IMR-90 (cell line): Measurements from ENCODE around the gene AQP12B.

Experiments
- FOS ChIP-seq: fragments of 150-350 bp; IDR thresholded peaks from 2 replicates; pipeline ENCODE4 v1.6.1; 2016; ENCODE audit warnings: low read depth, low read length
- MAZ ChIP-seq: IDR thresholded peaks from 2 replicates; pipeline ENCODE4 v1.6.1; 2012; ENCODE audit warnings: low read depth, mild to moderate bottlenecking, low read length, improper control_type of control experiment, moderate library complexity, borderline replicate concordance
- MXI1 ChIP-seq: IDR thresholded peaks from 2 replicates; pipeline ENCODE4 v1.6.1; 2012; ENCODE audit warnings: low read depth, mild to moderate bottlenecking, low read length, moderate library complexity, borderline replicate concordance
- POLR2A ChIP-seq: IDR thresholded peaks from 2 replicates; pipeline ENCODE4 v1.6.1; 2012; ENCODE audit warnings: mild to moderate bottlenecking, low read depth, low read length
- RAD21 ChIP-seq: IDR thresholded peaks from 2 replicates; pipeline ENCODE4 v1.6.1; 2012; ENCODE audit warnings: low read length, improper control_type of control experiment
- SMC3 ChIP-seq: fragments of 150-350 bp; IDR thresholded peaks from 2 replicates; pipeline ENCODE4 v1.6.1; 2016; ENCODE audit warnings: low read depth, mild to moderate bottlenecking, antibody characterized with exemption, low read length, moderate library complexity
- TF ChIP-seq, protein P1 (sequence below): conservative IDR thresholded peaks from 2 replicates; pipeline ENCODE4 v1.5.1; 2012; ENCODE audit warnings: mild to moderate bottlenecking, low read depth, low read length, improper control_type of control experiment
- TF ChIP-seq, protein P2 (sequence below): fragments of 150-350 bp; IDR thresholded peaks from 2 replicates; pipeline ENCODE4 v1.6.1; 2017; ENCODE audit warnings: mild to moderate bottlenecking, antibody characterized with exemption, low read length, low read depth

DNA sequence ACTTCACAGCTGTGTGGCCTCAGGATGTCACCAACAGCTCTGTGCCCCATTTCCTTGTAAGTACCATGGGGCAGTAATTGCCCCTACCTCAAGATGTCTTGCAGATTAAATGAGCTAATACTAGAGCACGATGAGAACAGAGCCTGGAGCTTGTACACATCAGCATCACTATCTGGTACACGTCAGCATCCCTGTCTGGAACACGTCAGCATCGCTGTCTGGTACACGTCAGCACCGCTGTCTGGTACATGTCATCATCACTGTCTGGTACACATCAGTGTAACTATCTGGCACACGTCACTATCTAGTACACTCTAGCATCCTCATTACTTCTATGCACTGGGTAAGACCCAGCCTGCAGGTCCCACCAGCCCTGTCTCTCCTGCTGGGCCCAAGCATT, 46.1 kb upstream of the AQP12B start:
- TF ChIP-seq, protein P1, sequence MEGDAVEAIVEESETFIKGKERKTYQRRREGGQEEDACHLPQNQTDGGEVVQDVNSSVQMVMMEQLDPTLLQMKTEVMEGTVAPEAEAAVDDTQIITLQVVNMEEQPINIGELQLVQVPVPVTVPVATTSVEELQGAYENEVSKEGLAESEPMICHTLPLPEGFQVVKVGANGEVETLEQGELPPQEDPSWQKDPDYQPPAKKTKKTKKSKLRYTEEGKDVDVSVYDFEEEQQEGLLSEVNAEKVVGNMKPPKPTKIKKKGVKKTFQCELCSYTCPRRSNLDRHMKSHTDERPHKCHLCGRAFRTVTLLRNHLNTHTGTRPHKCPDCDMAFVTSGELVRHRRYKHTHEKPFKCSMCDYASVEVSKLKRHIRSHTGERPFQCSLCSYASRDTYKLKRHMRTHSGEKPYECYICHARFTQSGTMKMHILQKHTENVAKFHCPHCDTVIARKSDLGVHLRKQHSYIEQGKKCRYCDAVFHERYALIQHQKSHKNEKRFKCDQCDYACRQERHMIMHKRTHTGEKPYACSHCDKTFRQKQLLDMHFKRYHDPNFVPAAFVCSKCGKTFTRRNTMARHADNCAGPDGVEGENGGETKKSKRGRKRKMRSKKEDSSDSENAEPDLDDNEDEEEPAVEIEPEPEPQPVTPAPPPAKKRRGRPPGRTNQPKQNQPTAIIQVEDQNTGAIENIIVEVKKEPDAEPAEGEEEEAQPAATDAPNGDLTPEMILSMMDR, result no peak
- TF ChIP-seq, protein P2, sequence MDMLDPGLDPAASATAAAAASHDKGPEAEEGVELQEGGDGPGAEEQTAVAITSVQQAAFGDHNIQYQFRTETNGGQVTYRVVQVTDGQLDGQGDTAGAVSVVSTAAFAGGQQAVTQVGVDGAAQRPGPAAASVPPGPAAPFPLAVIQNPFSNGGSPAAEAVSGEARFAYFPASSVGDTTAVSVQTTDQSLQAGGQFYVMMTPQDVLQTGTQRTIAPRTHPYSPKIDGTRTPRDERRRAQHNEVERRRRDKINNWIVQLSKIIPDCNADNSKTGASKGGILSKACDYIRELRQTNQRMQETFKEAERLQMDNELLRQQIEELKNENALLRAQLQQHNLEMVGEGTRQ, result no peak
- TF ChIP-seq SMC3 (no peak), POLR2A (no peak), FOS (no peak), MXI1 (no peak), RAD21 (no peak), MAZ (no peak)
